ENCODE measurements around the gene ADRA2C. TPM values are rescaled to one million over a fixed set of nuclear protein-coding genes. Genes with fewer than 3 reads are reported as not detected.

ADRA2C gene
- total RNA-seq, 1 experiment from 2014 or later: 28.1 TPM

DNA sequence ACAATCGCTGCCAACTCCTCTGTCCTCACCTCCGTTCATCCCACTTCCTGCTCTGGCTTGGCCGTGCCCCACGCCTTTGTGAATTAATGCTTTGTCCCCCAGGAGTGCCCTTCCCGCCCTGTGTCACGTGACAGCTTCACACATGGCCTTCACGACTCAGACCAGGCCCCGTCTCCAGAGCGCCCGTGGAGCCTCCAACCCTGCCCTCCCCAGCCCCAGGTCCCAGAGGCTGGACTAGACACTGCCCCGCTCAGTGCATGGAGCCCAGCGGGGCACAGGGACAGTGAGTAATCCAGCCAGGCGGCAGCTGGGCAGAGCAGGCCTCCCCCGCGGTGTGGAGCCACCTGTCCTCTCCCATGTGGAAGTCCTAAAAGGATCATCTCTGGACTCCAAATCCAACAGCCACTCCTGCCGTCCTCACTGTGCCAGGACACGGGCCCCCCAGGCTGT, 7.4 kb downstream of the ADRA2C start (continued):
- TF ChIP-seq CBX3 (IDR thresholded peaks at IDR 0.05; ENCODE audit: low read depth): no peak

GRCh38 chr4:3774253-3774883, 8.2 kb downstream of the ADRA2C start:
- Histone ChIP-seq H3K9me3 (ENCODE audit: control insufficient read depth in 1 of 2, insufficient read depth in 1 of 2, low read depth in 1 of 2, low read length in 2 of 2) (no peaks in the 10 kb centered on the region), H3K9ac (ENCODE audit: low read length) (no peak overlapping the region), H2AFZ (ENCODE audit: low read depth, low read length, poor library complexity, severe bottlenecking) (no peak overlapping the region), H3K27ac (ENCODE audit: low read depth, low read length) (no peak overlapping the region), H3K79me2 (ENCODE audit: insufficient read depth, low read length) (no peaks in the 10 kb centered on the region), H3K36me3 (ENCODE audit: control insufficient read depth in 1 of 2, insufficient read depth in 2 of 2, low read length in 2 of 2) (no peaks in the 10 kb centered on the region), H3K27me3 (ENCODE audit: insufficient read depth, low read length) (no peaks in the 10 kb centered on the region), H3K4me3 (replicated peaks in 1 of 2; ENCODE audit: low read depth in 1 of 2, low read length in 2 of 2) (no peak overlapping the region), H3K4me2 (ENCODE audit: low read length) (no peak overlapping the region), H3K9me2 (ENCODE audit: insufficient read depth) (no peaks in the 10 kb centered on the region), H4K20me1 (ENCODE audit: insufficient read depth) (no peaks in the 10 kb centered on the region), H3K4me1 (ENCODE audit: control insufficient read depth in 1 of 2, insufficient read depth in 2 of 2, low read length in 2 of 2) (no peaks in the 10 kb centered on the region)
- intact Hi-C loops (cut with micrococcal nuclease): no loop called here
- CTCF ChIA-PET: no interaction called here
- RAD21 ChIA-PET (ENCODE audit: low non-redundant PET in 1 of 2, low total read pairs in 2 of 2, uncharacterized antibody in 2 of 2, unreplicated experiment in 2 of 2): no interaction called here
- DNase-seq (ENCODE audit: low read depth, low spot score) (no peak), ATAC-seq (no peak)
- POLR2A ChIA-PET: no interaction called here
- BruUV-seq (replicated peaks): no TSS peak
- TF ChIP-seq JUND (IDR thresholded peaks at IDR 0.05): no peak
- no peak for TF ChIP-seq POLR2AphosphoS5 (IDR thresholded peaks at IDR 0.05; ENCODE audit: low read depth, low read length)
- no peak for TF ChIP-seq TCF7L2 (IDR thresholded peaks at IDR 0.05; ENCODE audit: borderline replicate concordance, extremely low read depth, insufficient read depth, insufficient read length)
- no peak for TF ChIP-seq POLR2A (IDR thresholded peaks at IDR 0.05; ENCODE audit: borderline replicate concordance, extremely low read depth, insufficient read depth, insufficient read length)
- no peak for TF ChIP-seq EZH2phosphoT487 (IDR thresholded peaks at IDR 0.05; ENCODE audit: borderline replicate concordance)
- no peak for TF ChIP-seq FOSL1 (IDR thresholded peaks at IDR 0.05; ENCODE audit: low read depth)
- no peak for TF ChIP-seq EZH2 (IDR thresholded peaks at IDR 0.05)
- TF ChIP-seq CBX3 (IDR thresholded peaks at IDR 0.05; ENCODE audit: low read depth): no peak
- TF ChIP-seq ELF1 (IDR thresholded peaks at IDR 0.05; ENCODE audit: borderline replicate concordance, low read depth): no peak
- no peak for TF ChIP-seq CEBPB (IDR thresholded peaks at IDR 0.05; ENCODE audit: low read depth)
- TF ChIP-seq EGR1 (IDR thresholded peaks at IDR 0.05; ENCODE audit: low read depth): no peak
- no peak for TF ChIP-seq SRF (IDR thresholded peaks at IDR 0.05; ENCODE audit: low read depth)

Measured in HCT116 (cell line).